ENCODE results near the gene TMBIM4. TPM values are rescaled to one million over a fixed set of nuclear protein-coding genes. Genes with fewer than 3 reads are reported as not detected.

The TMBIM4 gene
- total RNA-seq, 2 donors from 2014 or later: 43.7 to 89.2 TPM

Other genes with a start within 250 kb of the TMBIM4 start
- gene LLPH, start 39.2 kb downstream of the TMBIM4 start, total RNA-seq: 10 to 100 TPM; 24.1 to 34.9 TPM
- gene IRAK3, start 19.2 kb upstream of the TMBIM4 start, total RNA-seq: 10 to 100 TPM; 18.8 to 21.7 TPM
- 10 to 100 TPM; 26.2 to 30.7 TPM for gene HELB, start 132.5 kb upstream of the TMBIM4 start, total RNA-seq

Measured in natural killer cell treated with Interleukin-12 subunit alpha and Interleukin-12 subunit beta and Interleukin-15 and Interleukin-18, amount 100 ng/mL, for 72 hours (primary cell).